ENCODE measurements around the gene TEX11. TPM values are rescaled to one million over a fixed set of nuclear protein-coding genes. Genes with fewer than 3 reads are reported as not detected.

TEX11 gene
- total and polyA plus RNA-seq, 4 donors, result 0.08 to 1.7 TPM; not detected in 2

GRCh38 chrX:70496491-70496890 lies 412.0 kb downstream of the TEX11 start:
- Histone ChIP-seq H3K27ac (ENCODE audit: low read depth, low read length) (no peak overlapping the region), H3K27me3 (ENCODE audit: control insufficient read depth, insufficient read depth, low read length) (no peaks in the 10 kb centered on the region), H3K4me1 (ENCODE audit: control insufficient read depth, insufficient read depth, low read length) (no peaks in the 10 kb centered on the region), H3K4me3 (ENCODE audit: low read depth, low read length) (no peak overlapping the region), H3K9me3 (ENCODE audit: control insufficient read depth, insufficient read depth, low read length) (no peaks in the 10 kb centered on the region), H3K36me3 (ENCODE audit: control insufficient read depth, insufficient read depth, low read length) (peaks cover 47% of the 10 kb centered on the region)
- WGBS (ENCODE audit: insufficient coverage), result 47% methylated on average over 5 of the region's 5 CpGs
- no peak for DNase-seq (ENCODE audit: low read depth in 4 of 6, low spot score in 6 of 6)

GRCh38 chrX:70494441-70494840 lies 414.1 kb downstream of the TEX11 start:
- Histone ChIP-seq H3K9me3 (ENCODE audit: control insufficient read depth, insufficient read depth, low read length) (no peaks in the 10 kb centered on the region), H3K4me3 (ENCODE audit: low read depth, low read length) (no peak overlapping the region), H3K27ac (ENCODE audit: low read depth, low read length) (no peak overlapping the region), H3K4me1 (ENCODE audit: control insufficient read depth, insufficient read depth, low read length) (no peaks in the 10 kb centered on the region), H3K27me3 (ENCODE audit: control insufficient read depth, insufficient read depth, low read length) (no peaks in the 10 kb centered on the region), H3K36me3 (ENCODE audit: control insufficient read depth, insufficient read depth, low read length) (peaks cover 40% of the 10 kb centered on the region)
- 71% methylated on average over 4 of the region's 4 CpGs for WGBS (ENCODE audit: insufficient coverage)
- DNase-seq (ENCODE audit: low read depth in 4 of 6, low spot score in 6 of 6), result no peak

- H3K4me3 ChIP-seq (ENCODE audit: low read depth, low read length), result no peak overlapping the region
- DNase-seq (ENCODE audit: low read depth in 4 of 6, low spot score in 6 of 6), result no peak
- H3K4me1 ChIP-seq (ENCODE audit: control insufficient read depth, insufficient read depth, low read length), result no peaks in the 10 kb centered on the region
- H3K27me3 ChIP-seq (ENCODE audit: control insufficient read depth, insufficient read depth, low read length), result no peaks in the 10 kb centered on the region
- peaks cover 6% of the 10 kb centered on the region for H3K36me3 ChIP-seq (ENCODE audit: control insufficient read depth, insufficient read depth, low read length)
- no peak overlapping the region for H3K27ac ChIP-seq (ENCODE audit: low read depth, low read length)
- no peaks in the 10 kb centered on the region for H3K9me3 ChIP-seq (ENCODE audit: control insufficient read depth, insufficient read depth, low read length)
- WGBS (ENCODE audit: insufficient coverage), result no CpG with 5 or more reads among the region's 2 CpGs
Measured at GRCh38 chrX:70488856-70489255, 419.7 kb downstream of the TEX11 start.

- no peaks in the 10 kb centered on the region for H3K27me3 ChIP-seq (ENCODE audit: control insufficient read depth, insufficient read depth, low read length)
- no peaks in the 10 kb centered on the region for H3K36me3 ChIP-seq (ENCODE audit: control insufficient read depth, insufficient read depth, low read length)
- 59% methylated on average over 7 of the region's 7 CpGs for WGBS (ENCODE audit: insufficient coverage)
- no peak for DNase-seq (ENCODE audit: low read depth in 4 of 6, low spot score in 6 of 6)
- no peak overlapping the region for H3K27ac ChIP-seq (ENCODE audit: low read depth, low read length)
- no peak overlapping the region for H3K4me3 ChIP-seq (ENCODE audit: low read depth, low read length)
- H3K4me1 ChIP-seq (ENCODE audit: control insufficient read depth, insufficient read depth, low read length), result no peaks in the 10 kb centered on the region
- H3K9me3 ChIP-seq (ENCODE audit: control insufficient read depth, insufficient read depth, low read length), result no peaks in the 10 kb centered on the region
Measured at GRCh38 chrX:70485466-70485865, 423.0 kb downstream of the TEX11 start.

GRCh38 chrX:70482300-70482699 lies 426.2 kb downstream of the TEX11 start:
- no peak overlapping the region for H3K27ac ChIP-seq (ENCODE audit: low read depth, low read length)
- DNase-seq (ENCODE audit: low read depth in 4 of 6, low spot score in 6 of 6), result no peak
- no peaks in the 10 kb centered on the region for H3K36me3 ChIP-seq (ENCODE audit: control insufficient read depth, insufficient read depth, low read length)
- WGBS (ENCODE audit: insufficient coverage), result 100% methylated on average over 1 of the region's 2 CpGs
- peaks cover 1% of the 10 kb centered on the region for H3K4me1 ChIP-seq (ENCODE audit: control insufficient read depth, insufficient read depth, low read length)
- no peaks in the 10 kb centered on the region for H3K9me3 ChIP-seq (ENCODE audit: control insufficient read depth, insufficient read depth, low read length)
- H3K4me3 ChIP-seq (ENCODE audit: low read depth, low read length), result no peak overlapping the region
- H3K27me3 ChIP-seq (ENCODE audit: control insufficient read depth, insufficient read depth, low read length), result no peaks in the 10 kb centered on the region

- no peak overlapping the region for H3K27ac ChIP-seq (ENCODE audit: low read depth, low read length)
- H3K4me3 ChIP-seq (ENCODE audit: low read depth, low read length), result no peak overlapping the region
- H3K9me3 ChIP-seq (ENCODE audit: control insufficient read depth, insufficient read depth, low read length), result no peaks in the 10 kb centered on the region
- no peak for DNase-seq (ENCODE audit: low read depth in 4 of 6, low spot score in 6 of 6)
- WGBS (ENCODE audit: insufficient coverage), result 72% methylated on average over 4 of the region's 8 CpGs
- H3K36me3 ChIP-seq (ENCODE audit: control insufficient read depth, insufficient read depth, low read length), result no peaks in the 10 kb centered on the region
- H3K27me3 ChIP-seq (ENCODE audit: control insufficient read depth, insufficient read depth, low read length), result no peaks in the 10 kb centered on the region
- peaks cover 4% of the 10 kb centered on the region for H3K4me1 ChIP-seq (ENCODE audit: control insufficient read depth, insufficient read depth, low read length)
Measured at GRCh38 chrX:70481471-70482270, 426.8 kb downstream of the TEX11 start.

GRCh38 chrX:70480660-70481018 lies 427.9 kb downstream of the TEX11 start:
- Histone ChIP-seq H3K4me3 (ENCODE audit: low read depth, low read length) (no peak overlapping the region), H3K27me3 (ENCODE audit: control insufficient read depth, insufficient read depth, low read length) (no peaks in the 10 kb centered on the region), H3K9me3 (ENCODE audit: control insufficient read depth, insufficient read depth, low read length) (no peaks in the 10 kb centered on the region), H3K4me1 (ENCODE audit: control insufficient read depth, insufficient read depth, low read length) (peaks cover 4% of the 10 kb centered on the region), H3K36me3 (ENCODE audit: control insufficient read depth, insufficient read depth, low read length) (no peaks in the 10 kb centered on the region), H3K27ac (ENCODE audit: low read depth, low read length) (no peak overlapping the region)
- no peak for DNase-seq (ENCODE audit: low read depth in 4 of 6, low spot score in 6 of 6)
- 75% methylated on average over 6 of the region's 9 CpGs for WGBS (ENCODE audit: insufficient coverage)

- Histone ChIP-seq H3K4me1 (ENCODE audit: control insufficient read depth, insufficient read depth, low read length) (peaks cover 4% of the 10 kb centered on the region), H3K27ac (ENCODE audit: low read depth, low read length) (no peak overlapping the region), H3K27me3 (ENCODE audit: control insufficient read depth, insufficient read depth, low read length) (no peaks in the 10 kb centered on the region), H3K4me3 (ENCODE audit: low read depth, low read length) (no peak overlapping the region), H3K9me3 (ENCODE audit: control insufficient read depth, insufficient read depth, low read length) (no peaks in the 10 kb centered on the region), H3K36me3 (ENCODE audit: control insufficient read depth, insufficient read depth, low read length) (no peaks in the 10 kb centered on the region)
- WGBS (ENCODE audit: insufficient coverage), result 33% methylated on average over 2 of the region's 6 CpGs
- DNase-seq (ENCODE audit: low read depth in 4 of 6, low spot score in 6 of 6), result no peak
Measured at GRCh38 chrX:70479922-70480659, 428.4 kb downstream of the TEX11 start.

- H3K27ac ChIP-seq (ENCODE audit: low read depth, low read length), result no peak overlapping the region
- no CpG with 5 or more reads among the region's 4 CpGs for WGBS (ENCODE audit: insufficient coverage)
- H3K4me1 ChIP-seq (ENCODE audit: control insufficient read depth, insufficient read depth, low read length), result peaks cover 4% of the 10 kb centered on the region
- no peak for DNase-seq (ENCODE audit: low read depth in 4 of 6, low spot score in 6 of 6)
- H3K27me3 ChIP-seq (ENCODE audit: control insufficient read depth, insufficient read depth, low read length), result no peaks in the 10 kb centered on the region
- H3K4me3 ChIP-seq (ENCODE audit: low read depth, low read length), result no peak overlapping the region
- H3K9me3 ChIP-seq (ENCODE audit: control insufficient read depth, insufficient read depth, low read length), result no peaks in the 10 kb centered on the region
- no peaks in the 10 kb centered on the region for H3K36me3 ChIP-seq (ENCODE audit: control insufficient read depth, insufficient read depth, low read length)
Measured at GRCh38 chrX:70479247-70479921, 429.1 kb downstream of the TEX11 start.
